Cardiac muscle cell (in vitro differentiated cells and primary cell): ENCODE data around the gene SDC3. TPM values are rescaled to one million over a fixed set of nuclear protein-coding genes. Genes with fewer than 3 reads are reported as not detected.

ENCODE experiments used
- DNase-seq, 2 donors: peaks; one replicate each; pipeline versions ENCODE4 v3.0.0 to v3.0.0-alpha.2; 2010 to 2017; ENCODE audit warnings: low read depth in 1 of 2, low spot score in 1 of 2
- H3K27ac ChIP-seq: fragments of 200-600 bp; sonication (generic); 2 replicates; pipeline ENCODE4 v1.5.1; 2016
- H3K27me3 ChIP-seq: fragments of 200-600 bp; sonication (generic); 2 replicates; pipeline ENCODE4 v1.6.0; 2016; ENCODE audit warnings: control low read depth
- H3K36me3 ChIP-seq: fragments of 200-600 bp; sonication (generic); 2 replicates; pipeline ENCODE4 v1.5.1; 2016; ENCODE audit warnings: control low read depth
- H3K4me1 ChIP-seq: fragments of 200-600 bp; sonication (generic); 2 replicates; pipeline ENCODE4 v1.8.1; 2017; ENCODE audit warnings: low read depth, mild to moderate bottlenecking, mixed run types
- H3K4me3 ChIP-seq: fragments of 200-600 bp; sonication (generic); 2 replicates; pipeline ENCODE4 v1.5.1; 2016; ENCODE audit warnings: mild to moderate bottlenecking
- H3K9me3 ChIP-seq: fragments of 200-600 bp; sonication (generic); 2 replicates; pipeline ENCODE4 v1.5.1; 2017; ENCODE audit warnings: low read depth, mild to moderate bottlenecking, control low read depth
- CTCF ChIP-seq: IDR thresholded peaks from 2 replicates; pipeline ENCODE4 v1.5.1; 2012; ENCODE audit warnings: low read depth, mild to moderate bottlenecking, low read length
- polyA plus RNA-seq: library from polyadenylated mRNA; unstranded; fragments of >200 nt; fragmentation: Nextera tagmentation; extraction: Ambion mirVana; gene quantifications from 2 replicates; pipeline ENCODE4 v1.2.1, GENCODE V29; 2016
- total RNA-seq: library from RNA; depleted of rRNA; stranded (reverse); fragments of >200 nt; gene quantifications from 2 replicates; pipeline ENCODE4 v1.2.3, GENCODE V29; 2016

Gene SDC3
- total and polyA plus RNA-seq, 2 experiments from 2014 or later = 85.2 to 89.2 TPM

- DNase-seq = no peak
- H3K9me3 ChIP-seq = no peaks in the 10 kb centered on the region
- peaks cover 3% of the 10 kb centered on the region for H3K36me3 ChIP-seq
- H3K27ac ChIP-seq = no peak overlapping the region
- no peaks in the 10 kb centered on the region for H3K4me1 ChIP-seq
- H3K27me3 ChIP-seq = no peaks in the 10 kb centered on the region
- H3K4me3 ChIP-seq = no peak overlapping the region
- no peak for TF ChIP-seq CTCF
Observed at GRCh38 chr1:30872948-30873263, 35.7 kb downstream of the SDC3 start.

DNA sequence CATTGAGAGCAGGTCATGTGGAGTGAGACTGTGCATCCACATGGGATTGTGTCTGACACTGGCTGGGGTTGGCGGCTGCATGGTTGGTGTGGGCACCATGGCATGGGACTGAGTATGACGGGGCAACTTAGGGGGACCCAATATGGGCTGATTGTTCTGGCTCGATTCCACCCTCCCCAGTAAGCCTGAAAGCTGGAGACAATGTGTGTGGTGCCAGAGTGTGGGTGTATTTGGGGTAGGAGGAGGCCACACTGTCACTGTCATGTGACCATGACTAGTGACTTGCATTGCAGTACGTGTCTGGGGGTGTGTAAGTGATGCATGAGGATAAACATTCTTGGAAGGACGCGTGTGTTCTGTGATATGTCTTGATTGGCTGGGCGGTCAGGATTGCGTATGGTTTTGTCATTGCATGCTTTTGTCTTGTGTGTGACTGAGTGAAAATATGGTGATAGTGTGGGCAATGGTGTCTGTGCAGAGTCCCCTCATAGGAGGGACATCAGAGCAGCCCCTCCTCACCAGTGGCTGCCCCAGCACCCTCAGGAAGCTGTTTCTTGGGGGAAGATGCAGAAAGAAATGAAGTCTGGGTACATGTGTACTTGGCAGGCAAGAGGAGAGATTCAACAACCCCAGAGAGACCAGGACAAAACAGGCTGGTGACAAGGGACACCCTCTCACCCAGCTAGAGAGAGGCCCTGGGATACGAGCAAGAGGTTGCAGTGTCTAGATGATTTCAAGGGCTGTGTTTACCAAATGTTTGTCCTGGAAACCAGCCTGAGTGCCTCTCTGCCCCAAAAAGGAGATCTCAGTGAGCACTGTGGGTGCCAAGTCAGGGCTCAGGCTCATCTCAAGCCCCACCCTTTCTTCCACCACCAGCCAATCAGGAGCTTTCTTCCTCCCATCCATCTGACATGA is 36.3 kb downstream of the SDC3 start:
- no peak for TF ChIP-seq CTCF
- H3K36me3 ChIP-seq = peaks cover 3% of the 10 kb centered on the region
- no peak overlapping the region for H3K27ac ChIP-seq
- H3K27me3 ChIP-seq = no peaks in the 10 kb centered on the region
- DNase-seq = no peak
- H3K4me1 ChIP-seq = no peaks in the 10 kb centered on the region
- no peak overlapping the region for H3K4me3 ChIP-seq
- no peaks in the 10 kb centered on the region for H3K9me3 ChIP-seq

DNA sequence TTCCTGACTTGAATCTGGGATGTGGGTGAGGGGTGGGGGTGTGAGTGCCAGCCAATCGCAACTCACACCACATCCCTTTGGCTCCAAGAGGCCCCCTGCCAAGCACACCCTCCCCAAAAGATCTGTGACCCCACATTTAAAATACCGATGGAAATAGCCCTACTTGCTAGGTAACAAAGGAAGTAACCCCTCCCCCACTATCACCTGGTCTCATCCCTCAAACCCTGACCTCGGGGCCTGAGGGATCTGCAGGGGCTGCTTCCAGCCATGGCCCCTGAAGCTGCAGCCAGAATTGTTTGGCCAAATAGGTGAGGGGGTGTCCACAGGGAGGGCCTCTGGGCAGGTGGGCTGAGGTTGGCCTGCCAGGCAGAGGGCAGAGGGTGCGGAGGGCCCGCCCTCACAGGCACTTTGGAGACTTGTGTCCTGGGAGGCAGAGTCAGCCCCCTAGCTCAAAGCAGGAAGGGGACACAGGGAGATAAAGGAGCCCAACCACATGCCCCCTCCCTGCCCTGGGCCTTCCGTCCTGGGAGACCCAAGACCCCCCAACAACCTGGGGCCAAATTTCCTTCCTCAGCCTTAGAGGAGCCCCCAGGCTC is 37.2 kb downstream of the SDC3 start:
- Histone ChIP-seq H3K9me3 (no peaks in the 10 kb centered on the region), H3K4me1 (no peaks in the 10 kb centered on the region), H3K4me3 (no peak overlapping the region), H3K27me3 (no peaks in the 10 kb centered on the region), H3K27ac (no peak overlapping the region), H3K36me3 (peaks cover 3% of the 10 kb centered on the region)
- TF ChIP-seq CTCF = no peak
- no peak for DNase-seq

DNA sequence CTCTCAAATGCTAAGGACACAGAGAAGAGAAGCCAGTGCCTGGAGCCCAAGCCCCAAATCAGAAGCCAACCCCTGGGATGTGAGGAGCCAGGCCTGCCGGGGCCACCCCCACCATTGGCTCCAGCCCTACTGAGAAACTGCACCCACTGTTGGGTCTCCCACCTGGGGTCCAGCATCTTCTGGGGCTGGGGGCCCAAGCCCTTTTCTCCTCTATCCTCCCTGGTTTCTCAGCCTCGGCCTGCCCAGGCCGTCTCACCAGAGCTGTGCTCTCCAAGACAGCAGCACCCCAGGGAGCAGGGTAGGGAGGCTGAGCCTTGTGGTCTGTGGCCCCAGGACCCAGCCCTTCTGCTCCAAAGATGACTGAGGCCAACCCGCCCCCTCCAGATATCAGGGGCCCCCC is 37.9 kb downstream of the SDC3 start:
- Histone ChIP-seq H3K36me3 (peaks cover 3% of the 10 kb centered on the region), H3K4me3 (no peak overlapping the region), H3K4me1 (no peaks in the 10 kb centered on the region), H3K27me3 (no peaks in the 10 kb centered on the region), H3K9me3 (no peaks in the 10 kb centered on the region), H3K27ac (no peak overlapping the region)
- no peak for TF ChIP-seq CTCF
- DNase-seq = no peak

DNA sequence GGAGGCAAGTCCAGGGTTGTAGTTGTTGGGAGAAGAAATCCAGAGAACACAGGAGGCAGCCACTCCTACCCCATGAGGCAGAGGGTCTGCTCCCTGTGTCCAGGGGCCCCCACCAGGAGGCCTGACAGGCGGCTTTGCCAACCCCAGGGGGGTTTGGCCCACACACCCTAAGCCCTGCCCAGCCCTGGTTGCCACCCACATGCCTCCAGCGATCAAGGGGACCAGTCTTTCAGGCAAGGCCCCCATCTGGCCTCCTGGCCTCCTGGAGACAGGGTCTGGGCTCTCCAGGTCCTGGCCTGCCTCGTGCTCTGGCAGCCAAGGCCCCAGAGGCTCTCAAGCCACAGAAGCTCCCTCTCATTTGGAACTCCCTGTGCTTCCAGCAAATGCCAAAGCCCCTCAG is 38.5 kb downstream of the SDC3 start:
- H3K9me3 ChIP-seq = no peaks in the 10 kb centered on the region
- H3K4me3 ChIP-seq = no peak overlapping the region
- peaks cover 3% of the 10 kb centered on the region for H3K36me3 ChIP-seq
- H3K27ac ChIP-seq = no peak overlapping the region
- no peak for TF ChIP-seq CTCF
- no peaks in the 10 kb centered on the region for H3K4me1 ChIP-seq
- DNase-seq = no peak
- H3K27me3 ChIP-seq = no peaks in the 10 kb centered on the region
